Hepatocyte (in vitro differentiated cells): Measurements from ENCODE around the gene MED13L.

Experiments used
- EZH2 ChIP-seq: fragments of 200-600 bp; sonication (generic); IDR thresholded peaks from 2 replicates; pipeline ENCODE4 v1.6.1; 2016; ENCODE audit warnings: antibody characterized with exemption, mild to moderate bottlenecking, borderline replicate concordance
- TF ChIP-seq, protein P1 (sequence below): fragments of 200-600 bp; sonication (generic); IDR thresholded peaks from 2 replicates; pipeline ENCODE4 v1.5.1; 2016; ENCODE audit warnings: antibody characterized with exemption, mild to moderate bottlenecking; ENCODE audit not compliant: poor library complexity

DNA sequence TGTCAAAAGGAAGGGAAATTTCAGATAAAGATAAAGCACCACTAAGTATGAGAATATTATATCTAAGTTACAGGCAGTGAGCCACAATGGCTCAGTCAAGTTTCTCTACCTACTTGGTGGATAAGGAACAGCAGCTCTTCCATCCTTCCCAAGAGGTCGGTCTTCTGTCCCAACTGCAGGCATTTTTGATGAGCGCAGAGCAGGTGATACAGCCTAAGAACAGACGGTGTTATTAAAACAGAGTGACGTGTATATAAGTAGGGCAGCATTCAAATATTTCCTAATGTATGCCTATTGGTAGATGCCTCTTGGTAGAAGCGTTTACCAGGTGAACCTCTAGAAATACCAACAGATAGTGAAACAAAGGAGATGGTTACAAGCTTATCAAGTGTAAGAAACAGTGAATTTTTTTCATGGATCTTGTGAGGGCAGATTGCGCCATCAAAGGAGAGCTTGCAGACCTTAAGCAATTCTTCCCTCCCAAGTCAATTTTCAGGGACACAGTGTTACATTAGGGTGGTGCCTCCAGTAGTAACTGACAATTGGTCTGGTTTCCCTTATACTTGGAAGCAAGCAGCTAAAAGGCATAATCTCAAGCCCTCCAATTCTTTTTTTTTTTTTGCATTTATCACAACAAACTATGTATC is 274.5 kb downstream of the MED13L start:
- TF ChIP-seq, protein P1, sequence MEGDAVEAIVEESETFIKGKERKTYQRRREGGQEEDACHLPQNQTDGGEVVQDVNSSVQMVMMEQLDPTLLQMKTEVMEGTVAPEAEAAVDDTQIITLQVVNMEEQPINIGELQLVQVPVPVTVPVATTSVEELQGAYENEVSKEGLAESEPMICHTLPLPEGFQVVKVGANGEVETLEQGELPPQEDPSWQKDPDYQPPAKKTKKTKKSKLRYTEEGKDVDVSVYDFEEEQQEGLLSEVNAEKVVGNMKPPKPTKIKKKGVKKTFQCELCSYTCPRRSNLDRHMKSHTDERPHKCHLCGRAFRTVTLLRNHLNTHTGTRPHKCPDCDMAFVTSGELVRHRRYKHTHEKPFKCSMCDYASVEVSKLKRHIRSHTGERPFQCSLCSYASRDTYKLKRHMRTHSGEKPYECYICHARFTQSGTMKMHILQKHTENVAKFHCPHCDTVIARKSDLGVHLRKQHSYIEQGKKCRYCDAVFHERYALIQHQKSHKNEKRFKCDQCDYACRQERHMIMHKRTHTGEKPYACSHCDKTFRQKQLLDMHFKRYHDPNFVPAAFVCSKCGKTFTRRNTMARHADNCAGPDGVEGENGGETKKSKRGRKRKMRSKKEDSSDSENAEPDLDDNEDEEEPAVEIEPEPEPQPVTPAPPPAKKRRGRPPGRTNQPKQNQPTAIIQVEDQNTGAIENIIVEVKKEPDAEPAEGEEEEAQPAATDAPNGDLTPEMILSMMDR: no peak
- TF ChIP-seq EZH2: no peak
